GM12874 (cell line): ENCODE results near the gene LRP2BP.

Source experiments
- CTCF ChIP-seq: IDR thresholded peaks from 2 replicates; pipeline ENCODE4 v1.5.1; 2011; ENCODE audit warnings: low read depth, mild to moderate bottlenecking, control low read depth, low read length, moderate library complexity; ENCODE audit not compliant: insufficient read depth

Gene LRP2BP

DNA sequence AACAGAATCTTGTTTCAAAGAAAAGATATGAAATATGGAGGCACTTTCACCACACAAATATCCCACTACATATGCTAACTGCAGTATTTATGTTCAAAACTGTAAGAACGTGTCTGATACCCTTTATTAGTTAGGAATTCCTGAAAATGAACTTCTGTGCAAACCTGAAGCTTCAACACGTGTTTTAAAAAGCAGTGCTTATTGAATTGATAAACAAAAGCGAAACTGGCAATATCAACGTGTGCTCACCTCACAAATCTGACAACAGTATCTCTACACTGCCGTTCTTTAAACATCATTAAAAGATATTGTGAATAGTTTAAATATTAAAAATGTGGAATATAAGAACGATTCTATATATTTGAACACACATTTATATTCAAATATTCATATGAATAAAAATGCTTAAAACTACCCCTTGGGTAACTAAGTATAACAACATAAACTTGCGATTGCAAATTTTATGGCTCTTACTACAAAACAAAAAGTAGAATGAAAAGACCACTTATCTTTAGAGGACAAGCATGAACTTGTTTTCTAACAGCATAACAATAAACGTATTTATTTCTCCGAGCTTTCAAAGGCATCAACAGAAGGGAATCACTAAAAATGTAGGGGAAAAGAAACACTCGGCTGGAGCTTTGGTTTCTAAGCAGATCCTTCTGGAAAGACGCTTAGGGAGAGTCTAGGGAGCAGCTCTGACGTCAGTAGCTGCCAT, at the start of gene LRP2BP:
TSS of gene LRP2BP (minus strand) at position 687 of the 718 bp plus-strand sequence. CDS start 17,738 bp downstream, outside the sequence.
- TF ChIP-seq CTCF, result no peak

DNA sequence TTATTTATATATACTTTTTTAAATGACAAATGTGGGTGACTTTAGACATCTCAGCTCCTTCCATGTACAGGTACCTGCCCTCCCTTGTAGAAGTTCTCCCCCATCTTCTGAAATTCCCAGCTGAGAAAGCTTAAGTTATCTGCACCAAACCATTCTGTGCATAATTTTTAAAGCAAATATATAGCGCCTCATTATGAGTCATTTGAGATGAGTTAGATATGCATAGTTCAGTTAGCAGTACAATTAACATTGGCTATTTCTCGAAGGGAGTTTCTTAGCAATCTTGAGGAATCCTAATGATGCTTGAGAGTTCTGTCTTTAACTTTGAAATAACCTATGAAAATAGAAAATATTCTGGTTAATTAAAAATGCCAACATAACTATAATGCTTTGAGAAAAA, 49.5 kb upstream of the LRP2BP start:
- no peak for TF ChIP-seq CTCF

DNA sequence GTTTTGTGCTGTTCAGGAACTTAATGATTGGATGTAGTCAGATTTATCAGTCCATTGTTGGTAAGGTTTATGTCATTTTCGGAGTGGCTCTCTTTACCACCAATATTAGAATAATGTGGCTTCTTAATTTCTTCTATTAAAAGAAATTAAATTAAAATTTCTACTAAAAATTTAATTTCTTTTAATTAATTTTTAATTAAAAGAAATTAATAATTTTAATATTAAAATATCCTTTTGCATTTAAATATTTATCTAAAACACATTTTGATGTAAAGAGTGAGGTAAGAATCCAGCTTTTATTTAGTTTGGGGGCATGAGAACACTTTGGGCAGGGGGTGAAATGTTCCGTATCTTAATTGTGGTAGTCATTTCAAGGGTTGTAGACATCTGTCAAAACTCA, 45.8 kb upstream of the LRP2BP start:
- TF ChIP-seq CTCF, result no peak

- no peak for TF ChIP-seq CTCF
Measured at GRCh38 chr4:185437809-185438208, 42.1 kb upstream of the LRP2BP start.

GRCh38 chr4:185435466-185435865, 39.7 kb upstream of the LRP2BP start:
- no peak for TF ChIP-seq CTCF

DNA sequence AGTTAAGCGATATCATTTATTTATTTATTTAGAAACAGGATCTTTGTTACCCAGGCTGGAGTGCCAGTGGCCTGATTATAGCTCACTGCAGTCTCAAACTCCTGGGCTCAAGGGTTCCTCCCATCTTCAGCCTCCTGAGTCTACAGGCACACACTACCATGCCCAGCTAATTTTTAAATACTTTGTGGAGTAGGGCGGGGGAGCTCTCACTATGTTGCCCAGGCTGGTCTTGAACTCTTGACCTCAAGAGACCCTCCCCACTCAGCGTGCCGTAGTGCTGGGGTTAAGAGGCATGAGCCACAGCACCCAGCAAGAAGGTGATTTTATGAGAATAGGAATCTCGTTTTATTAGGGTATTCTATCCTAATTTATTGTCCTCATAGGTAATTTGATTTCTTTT, 33.9 kb upstream of the LRP2BP start:
- no peak for TF ChIP-seq CTCF

DNA sequence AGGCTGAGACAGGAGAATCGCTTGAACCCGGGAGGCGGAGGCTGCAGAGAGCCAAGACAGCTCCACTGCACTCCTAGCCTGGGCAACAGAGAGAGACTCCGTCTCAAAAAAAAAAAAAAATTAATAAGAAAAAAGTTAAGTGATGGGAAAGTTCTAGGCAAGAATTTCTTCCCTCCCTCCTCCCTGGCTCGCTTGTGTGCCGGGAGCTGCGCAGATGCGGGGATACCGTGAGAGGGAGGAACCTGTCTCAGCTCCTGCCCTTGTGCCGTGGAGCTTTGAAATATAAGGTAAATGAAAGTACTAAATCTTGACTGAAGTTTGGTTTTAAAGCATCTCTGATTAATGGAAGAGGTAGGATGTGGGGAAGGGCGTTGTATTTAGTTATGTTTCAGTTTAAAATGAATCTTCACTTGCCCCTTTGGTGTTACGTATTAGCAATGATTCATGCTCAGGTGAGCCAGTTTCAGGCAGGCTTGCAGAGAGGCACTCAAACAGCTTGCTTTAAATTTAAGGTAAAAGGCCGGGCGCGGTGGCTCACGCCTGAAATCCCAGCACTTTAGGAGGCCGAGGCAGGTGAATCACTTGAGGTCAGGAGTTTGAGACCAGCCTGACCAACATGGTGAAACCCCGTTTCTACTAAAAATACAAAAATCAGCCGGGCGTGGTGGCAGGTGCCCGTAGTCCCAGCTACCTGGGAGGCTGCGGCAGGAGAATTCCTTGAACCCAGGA, 31.4 kb upstream of the LRP2BP start:
- no peak for TF ChIP-seq CTCF
